ENCODE data around the gene FOXRED1.
A peak's percentile ranks its signal among the peaks of the same experiment; 100 is the strongest.
"Not testable (repeated sequence)": the region's sequence is repeated elsewhere in the genome, so short reads cannot be mapped to it uniquely, and the experiment has no call there.

The FOXRED1 gene

GRCh38 chr11:126277322-126277721, 8.4 kb downstream of the FOXRED1 start:
- no peak for DNase-seq (ENCODE audit: low read depth)

DNA sequence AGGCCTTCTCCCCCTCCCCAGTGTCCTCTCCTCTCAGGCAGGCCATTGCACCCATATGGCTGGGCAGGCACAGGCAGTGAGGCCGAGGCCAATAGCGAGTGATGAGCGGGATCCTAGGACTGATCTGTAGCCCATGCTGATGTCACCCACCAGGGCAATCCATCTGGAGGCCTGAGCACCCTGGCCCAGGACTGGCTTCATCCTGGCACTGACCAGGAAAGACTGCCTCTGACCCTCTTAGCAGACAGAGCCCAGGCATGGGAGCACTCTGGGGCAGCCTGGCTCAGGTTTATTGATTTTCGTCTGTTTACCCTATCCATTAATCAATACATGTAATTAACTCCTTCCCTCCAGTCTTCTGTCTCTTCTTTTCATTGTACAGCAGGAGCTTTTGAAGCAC, 8.8 kb downstream of the FOXRED1 start:
- no peak for DNase-seq (ENCODE audit: low read depth)

- DNase-seq (ENCODE audit: low read depth), result no peak
Observed at GRCh38 chr11:126279191-126279590, 10.2 kb downstream of the FOXRED1 start.

GRCh38 chr11:126280595-126280994, 11.6 kb downstream of the FOXRED1 start:
- DNase-seq (ENCODE audit: low read depth), result no peak

DNA sequence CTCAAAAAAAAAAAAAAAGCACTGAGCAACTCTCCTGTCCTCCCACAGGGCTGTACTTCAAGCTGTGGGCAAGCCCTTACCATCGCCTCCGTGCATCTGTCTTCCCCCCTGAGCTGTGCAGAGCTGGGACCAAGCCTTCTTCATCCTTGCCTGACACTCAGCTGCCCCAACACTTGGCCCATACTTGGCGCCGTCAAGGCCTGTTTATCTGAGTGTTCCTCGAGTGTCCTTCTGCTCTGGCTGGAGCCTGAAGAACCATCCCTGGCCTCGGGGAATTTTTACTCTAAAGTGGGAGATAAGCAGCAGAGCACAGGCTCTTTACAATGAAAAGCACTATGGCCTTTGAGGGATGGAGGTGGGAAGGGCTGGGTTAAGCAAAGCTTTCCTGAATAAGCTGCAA, 12.3 kb downstream of the FOXRED1 start:
- no peak for DNase-seq (ENCODE audit: low read depth)

DNA sequence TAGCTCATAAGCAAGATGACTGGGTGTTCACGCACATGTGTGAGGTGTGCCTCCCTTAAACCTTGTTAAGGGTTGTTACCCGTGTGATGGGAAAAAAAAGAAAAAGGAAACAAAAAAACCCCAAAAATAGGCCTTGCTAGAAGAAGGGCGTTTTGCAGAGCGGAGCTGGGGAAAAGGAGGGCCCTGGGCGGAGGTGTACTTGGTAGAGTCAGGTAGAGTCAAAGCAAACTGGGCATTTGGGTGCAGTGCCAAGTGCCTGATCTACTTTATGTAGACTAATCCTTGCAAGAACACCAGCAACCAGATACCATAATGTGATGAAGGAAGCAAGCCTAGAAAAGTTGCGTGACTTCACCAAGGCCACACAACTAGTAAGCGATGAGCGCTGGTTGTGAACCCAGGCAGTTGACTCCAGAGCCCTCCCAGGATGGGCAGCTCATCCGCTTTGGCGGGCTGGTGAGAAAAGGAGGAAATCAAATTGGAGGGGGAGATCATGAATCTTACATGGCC, 12.8 kb downstream of the FOXRED1 start:
- no peak for DNase-seq (ENCODE audit: low read depth)

- DNase-seq (ENCODE audit: low read depth), result peak; percentile 59
Observed at GRCh38 chr11:126282361-126282735, 13.4 kb downstream of the FOXRED1 start.

DNA sequence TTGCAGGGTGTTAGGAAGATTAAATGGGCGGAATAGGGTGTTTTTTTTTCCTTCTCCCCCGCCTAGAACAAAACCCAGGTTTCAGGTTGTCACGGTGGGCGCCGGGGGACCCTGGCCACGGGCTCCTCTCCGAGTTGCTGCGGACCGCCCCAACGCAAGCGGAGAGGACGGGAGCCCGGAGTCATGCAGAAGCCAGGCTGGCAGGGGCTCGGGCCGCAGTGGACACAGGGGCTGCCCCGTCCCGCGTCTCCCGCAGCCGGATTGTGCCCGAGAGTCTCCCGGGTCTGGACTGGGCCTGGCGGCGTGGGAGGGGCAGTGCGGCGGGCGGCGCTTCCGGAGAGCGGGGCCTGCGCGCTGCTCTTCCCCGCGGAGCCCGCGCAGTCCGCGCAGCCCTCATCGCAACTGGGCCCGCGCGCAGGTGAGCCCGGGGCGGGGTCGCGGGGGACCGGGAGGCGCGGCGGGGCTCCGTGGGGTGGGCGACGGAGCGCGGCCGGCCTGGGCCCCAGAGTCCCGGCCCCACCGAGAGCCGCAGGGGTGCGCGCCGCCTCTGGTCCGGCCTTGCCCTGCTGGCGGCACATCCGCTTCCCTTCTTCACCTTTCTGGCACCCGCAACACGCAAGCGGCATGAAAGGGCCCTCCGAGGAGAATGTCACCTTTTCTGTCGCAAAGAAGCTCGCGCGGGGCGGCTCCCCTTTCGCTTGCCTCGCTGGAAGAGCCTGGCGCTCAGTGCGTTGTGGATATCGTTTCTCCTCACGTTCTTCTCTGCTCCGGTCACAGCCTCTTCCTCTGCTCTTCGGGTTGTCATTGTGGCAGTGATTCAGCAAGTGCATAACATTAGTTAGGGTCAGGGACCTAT, 14.0 kb downstream of the FOXRED1 start, which contains the start of gene TIRAP:
TSS of gene TIRAP (plus strand) at position 358 of the 856 bp plus-strand sequence. CDS start 7,802 bp downstream, outside the sequence.
- DNase-seq (ENCODE audit: low read depth), result peak; percentile 45

DNA sequence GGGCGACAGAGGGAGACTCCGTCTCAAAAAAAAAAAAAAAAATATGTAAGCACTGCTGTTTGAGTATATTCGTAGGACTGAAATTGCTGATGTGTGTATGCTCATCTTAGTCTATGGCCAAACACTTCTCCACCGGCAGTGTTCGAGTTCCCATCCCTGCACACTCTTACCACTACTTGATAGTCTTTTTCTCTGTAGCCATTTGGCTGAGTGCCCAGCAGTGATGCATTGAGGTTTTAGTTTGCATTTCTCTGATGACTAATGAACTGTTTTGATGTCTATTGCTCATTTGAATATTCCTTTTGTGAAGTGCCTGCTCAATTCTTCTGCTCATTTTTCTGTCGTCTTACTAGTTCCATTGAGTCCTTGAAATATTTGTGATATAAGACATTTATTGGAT, 15.9 kb downstream of the FOXRED1 start:
- peak; percentile 95 for DNase-seq (ENCODE audit: low read depth)

- DNase-seq (ENCODE audit: low read depth), result no peak
Observed at GRCh38 chr11:126288237-126288636, 19.3 kb downstream of the FOXRED1 start.

DNA sequence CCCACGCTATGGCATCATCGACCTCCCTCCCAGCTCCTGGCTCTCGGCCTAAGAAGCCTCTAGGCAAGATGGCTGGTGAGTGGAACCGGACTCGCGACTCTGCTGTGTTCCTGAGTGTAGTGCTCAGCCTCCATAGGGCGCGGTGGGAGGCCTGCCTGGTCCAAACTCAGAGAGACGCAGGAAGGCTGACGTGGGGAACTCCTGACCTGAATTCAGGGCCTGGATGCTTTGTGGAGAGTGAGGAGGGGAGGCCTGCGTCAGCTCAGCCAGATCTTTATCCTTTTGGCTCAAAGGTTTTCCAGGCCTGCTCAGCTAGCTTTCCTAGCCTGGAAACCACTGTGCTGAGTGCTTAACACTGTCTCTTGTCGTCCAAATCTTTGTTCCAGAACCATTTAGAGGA, 21.9 kb downstream of the FOXRED1 start:
- DNase-seq (ENCODE audit: low read depth), result no peak

GRCh38 chr11:126293726-126294125, 24.8 kb downstream of the FOXRED1 start:
- DNase-seq (ENCODE audit: low read depth), result no peak

DNA sequence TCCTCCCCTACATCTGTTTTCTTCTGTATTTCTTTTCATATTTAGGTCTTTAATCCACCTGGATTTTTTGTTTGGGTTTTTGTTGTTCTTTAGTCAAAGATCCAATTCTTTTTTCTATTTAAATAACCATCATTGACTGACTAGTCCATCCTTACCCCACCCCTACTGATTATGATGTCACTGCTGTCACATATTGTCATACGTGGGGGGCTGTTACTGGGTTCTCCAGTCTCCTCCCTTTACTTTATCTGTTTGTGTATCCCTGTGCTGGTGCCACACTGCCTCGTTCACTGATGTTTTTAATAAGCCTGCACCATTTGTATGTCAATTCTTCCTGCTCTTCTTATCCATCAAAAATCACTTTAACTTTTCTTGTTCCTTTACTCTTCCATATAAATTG, 28.1 kb downstream of the FOXRED1 start:
- no peak for DNase-seq (ENCODE audit: low read depth)

GRCh38 chr11:126303623-126304456, 34.9 kb downstream of the FOXRED1 start, which contains the start of gene DCPS:
TSS of gene DCPS (plus strand) at chr11:126304060. CDS start at chr11:126304081, 21 bp downstream.
- DNase-seq (ENCODE audit: low read depth), result peak; percentile 92

- DNase-seq (ENCODE audit: low read depth), result no peak
Observed at GRCh38 chr11:126304457-126305075, 35.6 kb downstream of the FOXRED1 start.

- DNase-seq (ENCODE audit: low read depth), result no peak
Observed at GRCh38 chr11:126305699-126306098, 36.7 kb downstream of the FOXRED1 start.

- peak; percentile 59 for DNase-seq (ENCODE audit: low read depth)
Observed at GRCh38 chr11:126307706-126308105, 38.8 kb downstream of the FOXRED1 start.

- DNase-seq (ENCODE audit: low read depth), result no peak
Observed at GRCh38 chr11:126308271-126308671, 39.3 kb downstream of the FOXRED1 start.

DNA sequence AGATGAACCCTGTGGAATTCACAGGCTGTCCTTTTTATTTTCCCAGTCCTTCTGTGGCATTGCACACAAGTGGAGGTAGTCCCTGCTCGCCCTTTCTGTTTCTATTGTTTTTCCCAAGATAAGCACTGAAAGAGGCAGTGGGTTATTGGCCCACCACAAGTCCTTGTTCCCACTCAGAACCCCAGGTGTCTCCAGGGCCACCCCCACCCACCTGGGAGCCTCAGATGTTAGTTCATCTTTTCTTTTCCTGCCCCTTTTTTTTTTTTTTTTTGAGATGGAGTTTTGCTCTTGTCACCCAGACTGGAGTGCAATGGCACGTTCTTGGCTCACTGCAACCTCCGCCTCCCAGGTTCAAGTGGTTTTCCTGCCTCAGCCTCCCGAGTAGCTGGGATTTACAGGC, 39.8 kb downstream of the FOXRED1 start:
- DNase-seq (ENCODE audit: low read depth), result not testable (repeated sequence)

DNA sequence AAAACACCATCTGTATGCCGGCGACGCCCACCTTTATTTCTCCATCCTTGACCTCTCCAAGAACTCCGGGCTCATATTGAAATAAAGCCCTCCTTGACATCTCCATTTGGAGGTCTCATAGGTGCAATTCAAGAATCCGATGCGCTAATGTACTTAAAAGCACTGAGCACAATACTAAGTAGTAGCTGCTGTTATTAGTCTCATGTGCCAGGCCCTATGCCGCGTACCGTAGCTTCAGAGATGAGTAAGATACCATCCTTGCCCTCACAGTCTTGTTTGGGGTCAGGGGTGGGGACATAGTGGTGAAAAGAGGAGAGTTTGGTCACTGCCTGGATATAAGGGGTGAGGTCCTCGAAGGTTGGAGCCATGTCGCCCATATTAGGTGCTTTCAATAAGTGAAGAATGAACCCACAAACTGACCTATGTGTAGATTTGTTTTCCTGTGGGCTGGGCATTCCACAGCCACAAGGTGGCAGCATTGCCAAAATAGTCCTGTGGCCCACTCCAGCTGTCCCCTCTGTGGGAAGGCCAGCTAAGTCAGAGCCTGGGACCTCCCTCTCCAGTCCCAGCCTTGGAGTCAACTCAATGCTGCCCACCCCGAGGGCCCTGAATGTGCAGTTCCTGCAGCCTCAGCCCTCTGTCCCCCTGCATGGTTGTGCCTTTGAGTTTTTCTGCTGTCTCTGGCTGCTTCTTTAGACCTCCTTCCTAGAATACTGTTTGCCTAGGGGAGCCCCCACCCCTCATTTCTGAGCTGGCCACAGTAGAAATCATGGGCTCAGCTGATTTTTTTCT, 41.4 kb downstream of the FOXRED1 start:
- DNase-seq (ENCODE audit: low read depth), result peak; percentile 69

GRCh38 chr11:126310992-126311310, 42.0 kb downstream of the FOXRED1 start:
- no peak for DNase-seq (ENCODE audit: low read depth)

Data from iris pigment epithelial cell (primary cell).